GM12892 (cell line): ENCODE data around the gene BAIAP2.

Experiments used
- DNase-seq: peaks from one replicate; pipeline ENCODE4 v3.0.0; 2011; ENCODE audit not compliant: insufficient read length
- FAIRE-seq: peaks from 2 replicates; lab custom pipeline; 2011; peaks lifted over from hg19 to GRCh38; lab: Jason Lieb, UNC
- POLR2A ChIP-seq: IDR thresholded peaks from 2 replicates; pipeline ENCODE4 v1.6.1; 2011; ENCODE audit warnings: low read depth, low read length, control low read depth
- POLR2AphosphoS5 ChIP-seq: IDR thresholded peaks from 2 replicates; pipeline ENCODE4 v1.6.1; 2011; ENCODE audit warnings: low read depth, low read length, control low read depth
- TAF1 ChIP-seq: IDR thresholded peaks from 2 replicates; pipeline ENCODE4 v1.6.1; 2011; ENCODE audit warnings: low read depth, mild to moderate bottlenecking, control low read depth, low read length, borderline replicate concordance

The BAIAP2 gene

GRCh38 chr17:81123052-81124048 lies 88.4 kb downstream of the BAIAP2 start:
- DNase-seq (no peak), FAIRE-seq (no peak)
- no peak for TF ChIP-seq POLR2A
- no peak for TF ChIP-seq POLR2AphosphoS5
- no peak for TF ChIP-seq TAF1

DNA sequence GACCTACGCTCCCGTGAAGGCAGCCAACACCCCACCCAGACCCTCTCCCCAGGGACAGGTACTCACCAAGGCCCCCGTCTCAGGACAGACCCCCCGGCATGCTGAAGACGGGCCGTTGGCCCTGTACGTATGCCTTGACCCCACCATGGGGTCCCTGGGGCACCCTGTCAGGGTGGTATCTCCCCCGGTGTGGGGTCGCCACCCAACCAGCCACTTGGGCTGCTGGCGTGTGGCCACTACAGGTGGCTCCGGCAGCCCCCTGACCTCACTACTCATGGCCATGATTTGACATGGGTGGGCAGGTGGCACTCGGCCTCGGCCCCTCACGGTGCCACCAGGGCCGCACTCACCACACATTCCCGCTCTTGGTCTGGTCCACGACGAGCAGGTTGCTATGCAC lies 89.4 kb downstream of the BAIAP2 start:
- no peak for FAIRE-seq
- no peak for DNase-seq
- TF ChIP-seq TAF1 (no peak), POLR2A (no peak), POLR2AphosphoS5 (no peak)

DNA sequence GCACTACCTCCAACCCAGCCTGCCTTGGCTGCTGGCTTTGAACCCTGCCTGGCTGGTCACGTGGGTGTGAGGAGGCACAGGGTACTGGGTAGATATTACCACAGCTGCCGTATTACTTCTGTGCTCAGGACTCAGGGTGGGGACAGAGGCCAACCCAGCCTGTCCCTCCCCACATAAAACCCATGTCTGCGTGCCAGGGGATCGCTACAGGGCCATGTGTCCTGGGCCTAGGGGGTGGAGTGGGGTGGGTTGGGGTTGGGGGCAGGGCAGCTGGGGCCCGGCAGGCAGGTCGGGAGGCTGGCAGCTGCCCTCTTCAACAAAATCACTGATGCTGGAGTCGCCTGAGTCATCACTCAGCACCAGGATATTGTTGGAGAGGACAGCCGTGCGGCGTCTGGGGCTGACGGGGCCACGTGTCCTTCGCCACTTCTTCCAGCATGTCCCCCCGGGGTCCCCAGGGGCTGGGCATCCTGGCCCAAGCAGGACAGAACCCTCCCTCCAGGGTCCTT lies 90.7 kb downstream of the BAIAP2 start:
- no peak for DNase-seq
- FAIRE-seq = no peak
- no peak for TF ChIP-seq POLR2A
- no peak for TF ChIP-seq POLR2AphosphoS5
- no peak for TF ChIP-seq TAF1

GRCh38 chr17:81126281-81127132 lies 91.6 kb downstream of the BAIAP2 start:
- FAIRE-seq = no peak
- no peak for DNase-seq
- TF ChIP-seq POLR2AphosphoS5 (no peak), POLR2A (no peak), TAF1 (no peak)

DNA sequence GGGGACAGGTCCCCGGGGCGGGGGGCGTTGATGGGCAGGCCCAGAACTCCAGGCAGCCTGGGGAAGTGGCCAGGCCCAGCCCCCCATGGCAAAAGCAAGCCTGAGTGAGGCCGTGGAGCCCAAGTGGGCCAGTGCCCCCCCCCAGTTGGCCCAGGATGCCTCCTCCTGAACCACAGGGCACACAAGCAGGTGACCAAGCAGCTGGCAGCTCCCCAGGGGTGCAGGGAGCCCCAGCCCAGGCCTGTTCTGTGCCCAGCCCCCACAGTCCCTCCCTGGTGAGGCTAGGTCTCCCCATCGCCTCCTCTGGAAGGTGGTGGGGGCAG lies 92.1 kb downstream of the BAIAP2 start:
- no peak for DNase-seq
- FAIRE-seq = no peak
- no peak for TF ChIP-seq TAF1
- no peak for TF ChIP-seq POLR2AphosphoS5
- TF ChIP-seq POLR2A = no peak

DNA sequence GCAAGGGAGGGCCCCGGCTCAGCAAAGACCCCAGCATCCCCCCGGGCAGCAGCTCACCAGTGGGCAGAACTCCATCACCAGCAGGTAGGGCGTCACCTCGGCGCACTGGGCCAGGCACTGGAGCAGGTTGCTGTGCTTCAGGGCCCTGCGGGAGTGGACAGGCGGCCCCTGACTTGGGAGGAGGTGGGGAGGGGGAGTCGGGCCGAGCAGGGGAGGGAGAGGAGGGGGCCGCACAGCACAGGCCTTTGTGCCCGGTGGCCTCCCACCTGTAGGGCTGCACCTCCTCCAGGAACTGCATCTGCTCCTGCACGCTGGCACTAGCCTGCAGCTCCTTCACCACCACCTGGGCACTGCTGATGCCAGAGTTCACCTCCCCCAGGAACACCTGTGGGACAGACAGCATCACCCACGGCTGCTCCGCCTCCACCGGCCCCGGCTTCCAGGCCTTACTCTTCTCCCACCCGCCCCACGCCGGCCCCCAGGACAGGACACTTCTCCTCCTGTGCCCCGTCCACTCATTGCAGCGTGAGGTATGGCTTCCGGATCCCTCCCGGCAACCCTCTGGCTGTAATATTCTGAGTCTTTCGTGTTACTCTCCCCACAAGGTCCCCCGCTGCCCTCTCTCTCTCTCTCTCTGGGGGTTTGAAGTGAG lies 92.7 kb downstream of the BAIAP2 start:
- TF ChIP-seq POLR2A (no peak), POLR2AphosphoS5 (no peak), TAF1 (no peak)
- no peak for DNase-seq
- no peak for FAIRE-seq

- no peak for DNase-seq
- no peak for TF ChIP-seq TAF1
- TF ChIP-seq POLR2A = no peak
- no peak for TF ChIP-seq POLR2AphosphoS5
- FAIRE-seq = no peak
Observed at GRCh38 chr17:81128338-81128737, 93.4 kb downstream of the BAIAP2 start.

- DNase-seq (no peak), FAIRE-seq (no peak)
- TF ChIP-seq POLR2AphosphoS5 (no peak), POLR2A (no peak), TAF1 (no peak)
Observed at GRCh38 chr17:81128774-81129173, 93.8 kb downstream of the BAIAP2 start.

- no peak for DNase-seq
- no peak for FAIRE-seq
- no peak for TF ChIP-seq POLR2AphosphoS5
Observed at GRCh38 chr17:81129289-81129688, 94.3 kb downstream of the BAIAP2 start.

DNA sequence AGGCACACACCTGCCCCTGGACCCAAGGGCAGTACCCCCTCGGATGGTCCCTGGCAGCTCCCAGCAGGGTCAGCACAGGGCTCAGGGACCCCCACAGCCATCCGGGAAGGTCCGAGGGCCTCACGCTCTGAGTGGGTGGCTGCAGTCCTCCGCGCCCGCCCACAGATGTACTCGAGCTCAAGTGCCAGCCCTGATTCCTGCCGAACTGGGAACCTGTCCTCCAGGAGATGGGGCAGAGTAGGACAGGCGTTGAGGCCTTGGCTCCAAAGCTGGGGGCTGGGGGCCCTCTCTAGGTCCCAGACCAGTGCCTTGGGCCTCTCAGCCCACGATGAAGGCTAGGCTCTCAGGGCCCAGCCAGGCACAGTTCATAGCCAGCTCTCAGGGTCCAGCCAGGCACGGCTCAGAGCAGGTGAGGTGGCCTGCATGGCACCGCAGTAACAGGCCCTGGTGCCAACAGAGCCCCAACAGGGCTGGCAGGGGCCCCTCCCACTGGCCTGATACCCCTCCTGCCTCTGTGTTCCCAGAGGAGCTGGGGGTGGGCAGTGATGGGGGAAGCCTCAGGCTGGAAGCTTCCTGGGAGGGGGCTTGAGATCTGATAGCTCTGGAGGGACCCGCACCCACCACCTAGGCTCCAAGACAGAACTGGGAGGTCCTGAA lies 94.9 kb downstream of the BAIAP2 start:
- FAIRE-seq = no peak
- DNase-seq = no peak
- no peak for TF ChIP-seq TAF1
- TF ChIP-seq POLR2AphosphoS5 = no peak
- no peak for TF ChIP-seq POLR2A
